GM12865 (cell line): ENCODE data around the gene SLC35E4.
"Not testable (repeated sequence)": the region's sequence is repeated elsewhere in the genome, so short reads cannot be mapped to it uniquely, and the experiment has no call there.

Source experiments
- DNase-seq: peaks from one replicate; pipeline ENCODE4 v3.0.0; 2010; ENCODE audit warnings: low read depth
- H3K4me3 ChIP-seq: 2 replicates; pipeline ENCODE4 v1.5.1; 2011; ENCODE audit warnings: mild to moderate bottlenecking, low read depth, low read length, control low read depth
- TF ChIP-seq, protein P1 (sequence below): IDR thresholded peaks from 2 replicates; pipeline ENCODE4 v1.5.1; 2011; ENCODE audit warnings: low read length, control low read depth, low read depth, inconsistent platforms; ENCODE audit not compliant: insufficient read depth; ENCODE audit errors: missing control alignments

The SLC35E4 gene

DNA sequence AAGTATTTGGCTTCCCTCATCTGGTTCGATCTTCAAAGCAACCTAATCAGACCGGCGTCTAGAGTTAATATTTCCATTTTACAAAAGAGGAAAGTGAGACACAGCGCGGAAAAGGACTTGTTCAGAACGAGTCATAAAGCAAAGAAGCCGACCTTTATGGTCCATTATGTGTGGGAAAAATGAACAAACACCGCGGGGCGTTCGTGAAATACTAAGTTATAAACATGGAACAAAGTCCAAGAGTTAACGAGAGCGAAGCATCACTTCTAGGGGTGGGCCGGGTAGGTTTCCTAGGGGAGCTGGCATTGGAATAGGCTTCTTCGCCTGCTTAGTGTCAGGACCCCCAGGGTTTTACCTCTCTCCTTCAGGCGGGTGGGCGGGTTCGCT, 31.5 kb downstream of the SLC35E4 start:
- peak overlapping the region; percentile 66 for H3K4me3 ChIP-seq
- DNase-seq = no peak
- TF ChIP-seq, protein P1, sequence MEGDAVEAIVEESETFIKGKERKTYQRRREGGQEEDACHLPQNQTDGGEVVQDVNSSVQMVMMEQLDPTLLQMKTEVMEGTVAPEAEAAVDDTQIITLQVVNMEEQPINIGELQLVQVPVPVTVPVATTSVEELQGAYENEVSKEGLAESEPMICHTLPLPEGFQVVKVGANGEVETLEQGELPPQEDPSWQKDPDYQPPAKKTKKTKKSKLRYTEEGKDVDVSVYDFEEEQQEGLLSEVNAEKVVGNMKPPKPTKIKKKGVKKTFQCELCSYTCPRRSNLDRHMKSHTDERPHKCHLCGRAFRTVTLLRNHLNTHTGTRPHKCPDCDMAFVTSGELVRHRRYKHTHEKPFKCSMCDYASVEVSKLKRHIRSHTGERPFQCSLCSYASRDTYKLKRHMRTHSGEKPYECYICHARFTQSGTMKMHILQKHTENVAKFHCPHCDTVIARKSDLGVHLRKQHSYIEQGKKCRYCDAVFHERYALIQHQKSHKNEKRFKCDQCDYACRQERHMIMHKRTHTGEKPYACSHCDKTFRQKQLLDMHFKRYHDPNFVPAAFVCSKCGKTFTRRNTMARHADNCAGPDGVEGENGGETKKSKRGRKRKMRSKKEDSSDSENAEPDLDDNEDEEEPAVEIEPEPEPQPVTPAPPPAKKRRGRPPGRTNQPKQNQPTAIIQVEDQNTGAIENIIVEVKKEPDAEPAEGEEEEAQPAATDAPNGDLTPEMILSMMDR = no peak

- TF ChIP-seq, protein P1 = peak; percentile 34
- peak within 1 kb of the TSS; percentile 66 for H3K4me3 ChIP-seq
- peak; percentile 93 for DNase-seq
Observed at GRCh38 chr22:30667494-30668385, 32.2 kb downstream of the SLC35E4 start, which contains the start of gene DUSP18. Gene DUSP18, minus strand, starts transcription at chr22:30667875. Its CDS starts 3,872 bp downstream, at chr22:30664003.

DNA sequence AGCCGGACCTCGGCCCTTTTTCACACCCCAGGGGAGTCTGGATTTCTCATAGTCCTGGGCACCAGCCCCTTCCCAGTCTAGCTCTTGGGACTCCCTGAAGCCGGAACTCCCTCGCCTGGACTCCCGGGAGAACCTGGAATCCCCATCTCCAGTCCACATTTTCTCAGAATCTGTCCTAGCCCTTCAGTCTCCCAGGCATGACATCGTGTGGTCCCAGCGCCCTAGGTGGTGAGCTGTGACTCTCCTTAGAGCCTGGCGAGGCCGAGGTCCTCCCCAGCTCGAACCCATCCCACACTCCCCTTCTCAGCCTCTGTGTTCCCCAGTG, 32.8 kb downstream of the SLC35E4 start:
- peak overlapping the region; percentile 66 for H3K4me3 ChIP-seq
- no peak for DNase-seq
- TF ChIP-seq, protein P1 = no peak

DNA sequence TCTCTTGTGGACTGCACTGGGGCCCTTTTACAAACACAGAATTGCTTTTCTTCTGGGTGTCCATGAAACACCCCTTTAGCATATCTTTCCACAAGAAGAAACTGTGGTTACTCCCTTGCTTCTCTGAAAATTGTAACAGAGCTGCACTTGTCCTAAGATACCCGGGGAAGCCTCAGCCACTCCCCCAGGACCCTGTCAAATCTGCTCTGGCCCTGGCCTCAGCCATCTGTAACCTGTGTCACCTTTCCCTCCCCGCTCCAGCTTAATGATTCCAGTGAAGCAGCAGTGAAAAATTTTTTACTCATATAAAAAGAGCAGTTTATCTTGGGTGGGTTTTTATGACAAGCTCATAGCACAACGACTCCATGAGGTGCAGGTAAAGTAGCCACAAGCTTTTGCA, 35.5 kb downstream of the SLC35E4 start:
- no peak for DNase-seq
- no peak overlapping the region for H3K4me3 ChIP-seq
- TF ChIP-seq, protein P1 = no peak

DNA sequence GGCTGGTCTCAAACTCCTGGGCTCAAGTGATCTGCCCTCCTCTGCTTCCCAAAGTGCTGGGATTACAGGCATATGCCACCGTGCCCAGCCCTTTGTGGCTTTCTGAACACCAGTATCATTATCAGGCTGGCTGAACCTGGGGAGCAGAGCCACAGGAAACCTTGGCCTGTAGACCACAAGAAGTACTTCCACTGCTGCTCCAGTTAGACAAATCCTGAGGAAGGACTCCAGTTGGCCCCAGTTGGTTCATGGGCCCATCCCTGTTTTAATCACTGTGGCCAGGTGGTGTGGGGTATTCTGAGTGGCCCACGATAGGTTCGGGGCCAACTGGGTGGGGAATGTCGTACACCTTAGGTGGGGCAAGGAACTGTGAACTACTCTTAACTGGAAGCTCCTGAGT, 37.6 kb downstream of the SLC35E4 start:
- H3K4me3 ChIP-seq = no peak overlapping the region
- TF ChIP-seq, protein P1 = no peak
- DNase-seq = no peak

DNA sequence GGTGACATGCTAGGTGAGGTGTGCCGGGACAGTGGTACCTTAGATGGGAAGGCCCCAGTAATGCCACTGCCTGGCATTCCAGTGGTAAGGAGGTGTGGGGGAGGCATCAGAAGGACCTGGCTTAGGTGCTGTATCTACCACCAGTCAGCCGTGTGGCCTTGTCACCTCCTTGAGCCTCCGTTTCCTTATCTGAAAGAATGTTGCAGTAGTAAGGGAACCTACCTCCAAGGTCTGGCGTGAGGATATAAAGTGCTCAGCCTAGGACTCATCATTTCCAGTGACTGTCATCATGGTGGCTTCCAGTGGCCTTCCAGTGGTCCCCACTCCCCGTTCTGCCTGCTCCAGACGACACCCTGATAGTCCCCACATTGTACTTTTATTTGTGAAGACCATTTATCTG, 38.9 kb downstream of the SLC35E4 start:
- DNase-seq = no peak
- TF ChIP-seq, protein P1 = no peak
- no peak overlapping the region for H3K4me3 ChIP-seq

- no peak overlapping the region for H3K4me3 ChIP-seq
- no peak for DNase-seq
- TF ChIP-seq, protein P1 = no peak
Observed at GRCh38 chr22:30675436-30675835, 39.9 kb downstream of the SLC35E4 start.

GRCh38 chr22:30676565-30676964, 41.0 kb downstream of the SLC35E4 start:
- H3K4me3 ChIP-seq, DNase-seq: not testable (repeated sequence)

DNA sequence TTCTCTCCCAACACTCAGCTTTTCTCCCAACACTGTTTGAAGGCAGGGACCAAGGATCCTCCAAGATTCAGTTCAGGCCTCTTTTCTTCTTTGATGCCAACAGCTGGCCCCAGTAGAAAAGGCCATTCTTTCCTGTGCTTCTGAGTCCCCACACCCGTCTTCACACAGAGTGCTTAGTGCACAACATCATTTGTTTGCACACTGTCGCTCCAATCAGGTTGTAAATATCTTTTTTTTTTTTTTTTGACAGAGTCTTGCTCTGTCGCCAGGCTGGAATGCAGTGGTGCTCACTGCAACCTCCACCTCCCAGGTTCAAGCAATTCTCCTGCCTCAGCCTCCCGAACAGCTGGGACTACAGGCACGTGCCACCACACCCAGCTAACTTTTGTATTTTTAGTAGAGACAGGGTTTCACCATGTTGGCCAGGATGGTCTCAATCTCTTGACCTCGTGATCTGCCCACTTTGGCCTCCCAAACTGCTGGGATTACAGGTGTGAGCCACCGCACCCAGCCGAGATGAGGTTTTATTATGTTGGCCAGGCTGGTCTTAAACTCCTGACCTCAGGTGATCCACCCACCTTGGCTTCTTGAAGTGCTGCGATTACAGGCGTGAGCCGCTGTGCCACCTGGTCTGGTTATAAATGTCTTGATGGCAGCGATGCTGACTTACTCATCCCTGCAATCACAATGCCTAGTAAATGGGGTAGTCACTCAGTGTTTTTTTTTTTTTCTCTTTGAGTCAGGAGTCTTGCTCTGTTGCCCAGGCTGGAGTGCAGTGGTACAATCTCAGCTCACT, 44.5 kb downstream of the SLC35E4 start:
- H3K4me3 ChIP-seq, DNase-seq: not testable (repeated sequence)
